Keratinocyte (primary cell): ENCODE results near the gene PRELP. TPM values are rescaled to one million over a fixed set of nuclear protein-coding genes. Genes with fewer than 3 reads are reported as not detected.

Experiments
- DNase-seq: peaks from one replicate; pipeline ENCODE4 v3.0.0-alpha.2; 2011; ENCODE audit warnings: low read depth, missing footprints, low spot score
- FAIRE-seq: peaks from 2 replicates; lab custom pipeline; 2011; peaks lifted over from hg19 to GRCh38; lab: Jason Lieb, UNC
- H2AFZ ChIP-seq: 2 replicates; pipeline ENCODE4 v1.6.0; 2012; ENCODE audit warnings: low read length, control low read depth, inconsistent platforms; ENCODE audit not compliant: control insufficient read depth
- H3K27ac ChIP-seq: 2 replicates; pipeline ENCODE4 v1.5.1; 2011; ENCODE audit warnings: low read length; ENCODE audit not compliant: control insufficient read depth, insufficient read depth
- H3K27me3 ChIP-seq: 3 replicates; pipeline ENCODE4 v1.6.0; 2011; ENCODE audit warnings: low read length; ENCODE audit not compliant: control insufficient read depth, insufficient read depth; ENCODE audit errors: extremely low read depth
- H3K36me3 ChIP-seq, 2 experiments: 2 replicates in 1 of 2; 3 replicates in 1 of 2; pipeline ENCODE4 v1.5.1; 2011; ENCODE audit warnings: low read length in 2 of 2, mild to moderate bottlenecking in 1 of 2; ENCODE audit not compliant: control insufficient read depth in 2 of 2, insufficient read depth in 2 of 2; ENCODE audit errors: extremely low read depth in 1 of 2
- H3K4me1 ChIP-seq: 3 replicates; pipeline ENCODE4 v1.5.1; 2011; ENCODE audit warnings: low read length; ENCODE audit not compliant: control insufficient read depth, insufficient read depth; ENCODE audit errors: extremely low read depth
- H3K4me2 ChIP-seq: 3 replicates; pipeline ENCODE4 v1.6.0; 2011; ENCODE audit warnings: low read depth, low read length; ENCODE audit not compliant: control insufficient read depth, insufficient read depth; ENCODE audit errors: extremely low read depth
- H3K4me3 ChIP-seq, 3 experiments: fragments of 200-600 bp in 1 of 3; sonication (generic) in 1 of 3; 2 replicates in 2 of 3; 3 replicates in 1 of 3; pipeline ENCODE4 v1.5.1; 2011 to 2016; ENCODE audit warnings: low read length in 3 of 3, mild to moderate bottlenecking in 3 of 3, control low read depth in 2 of 3, inconsistent platforms in 1 of 3, low read depth in 1 of 3, mixed read lengths in 1 of 3, mixed run types in 1 of 3, moderate library complexity in 1 of 3; ENCODE audit not compliant: control insufficient read depth in 2 of 3, insufficient read depth in 2 of 3; ENCODE audit errors: extremely low read depth in 1 of 3
- H3K79me2 ChIP-seq: 2 replicates; pipeline ENCODE4 v1.6.0; 2012; ENCODE audit warnings: low read length; ENCODE audit not compliant: control insufficient read depth, insufficient read depth
- H3K9ac ChIP-seq: 3 replicates; pipeline ENCODE4 v1.6.0; 2011; ENCODE audit warnings: low read length; ENCODE audit not compliant: control insufficient read depth, insufficient read depth; ENCODE audit errors: extremely low read depth
- H3K9me1 ChIP-seq: 3 replicates; pipeline ENCODE4 v1.6.0; 2011; ENCODE audit warnings: low read length; ENCODE audit not compliant: control insufficient read depth, insufficient read depth; ENCODE audit errors: extremely low read depth
- H3K9me3 ChIP-seq: 2 replicates; pipeline ENCODE4 v1.5.1; 2012; ENCODE audit warnings: low read depth, low read length; ENCODE audit not compliant: control insufficient read depth
- H4K20me1 ChIP-seq: 3 replicates; pipeline ENCODE4 v1.6.0; 2011; ENCODE audit warnings: low read length; ENCODE audit not compliant: control insufficient read depth, insufficient read depth; ENCODE audit errors: extremely low read depth
- EZH2 ChIP-seq: IDR thresholded peaks from one replicate; pipeline ENCODE4 v1.6.1; 2012; ENCODE audit warnings: inconsistent platforms, mild to moderate bottlenecking, low read length, moderate library complexity
- dilution Hi-C: fragments of 300-500 bp; cut with MboI; formaldehyde crosslinking; loops from one replicate; pipeline ENCODE4 v1.7.0; 2020; ENCODE audit warnings: low sequenced_read_pairs; ENCODE audit not compliant: extremely low pct_ligation_motif_present
- polyA plus RNA-seq, 5 experiments: library from polyadenylated mRNA; depleted of rRNA in 3 of 5; stranded (reverse) in 3 of 5; stranded (forward) in 1 of 5; unstranded in 1 of 5; fragments of >200 nt; gene quantifications; 1 replicate in 1 of 5; 2 replicates in 3 of 5; 3 replicates in 1 of 5; pipeline versions ENCODE4 v1.2.1 to v1.2.3, GENCODE V29; 2011 to 2012; ENCODE audit warnings: missing spikeins in 2 of 5, low read depth in 1 of 5, low replicate concordance in 1 of 5
- TF ChIP-seq, protein P1 (sequence below), 3 experiments: IDR thresholded peaks in 1 of 3; conservative IDR thresholded peaks in 1 of 3; optimal IDR thresholded peaks in 1 of 3; 2 replicates in 2 of 3; 3 replicates in 1 of 3; pipeline versions ENCODE3 to v1.5.1; 2011; ENCODE audit warnings: low read length in 3 of 3, mild to moderate bottlenecking in 3 of 3, moderate library complexity in 2 of 3, control low read depth in 1 of 3, inconsistent platforms in 1 of 3; ENCODE audit not compliant: insufficient read depth in 2 of 3; ENCODE audit errors: extremely low read depth in 1 of 3

Gene PRELP
- polyA plus RNA-seq, 1 donor (not counting 4 experiments of a cell fraction or from before 2014, with no cell fraction given): 0.01 TPM

- DNase-seq: no peak
- Histone ChIP-seq H2AFZ (no peak overlapping the region), H3K4me2 (no peak overlapping the region), H3K4me1 (peaks cover 5% of the 10 kb centered on the region), H3K9me3 (no peaks in the 10 kb centered on the region), H3K9ac (no peak overlapping the region), H3K9me1 (no peaks in the 10 kb centered on the region), H3K36me3 (no peaks in the 10 kb centered on the region), H4K20me1 (no peaks in the 10 kb centered on the region), H3K27me3 (peaks cover 12% of the 10 kb centered on the region), H3K27ac (no peak overlapping the region), H3K4me3 (no peak overlapping the region), H3K79me2 (no peaks in the 10 kb centered on the region)
- FAIRE-seq: no peak
- TF ChIP-seq, protein P1, sequence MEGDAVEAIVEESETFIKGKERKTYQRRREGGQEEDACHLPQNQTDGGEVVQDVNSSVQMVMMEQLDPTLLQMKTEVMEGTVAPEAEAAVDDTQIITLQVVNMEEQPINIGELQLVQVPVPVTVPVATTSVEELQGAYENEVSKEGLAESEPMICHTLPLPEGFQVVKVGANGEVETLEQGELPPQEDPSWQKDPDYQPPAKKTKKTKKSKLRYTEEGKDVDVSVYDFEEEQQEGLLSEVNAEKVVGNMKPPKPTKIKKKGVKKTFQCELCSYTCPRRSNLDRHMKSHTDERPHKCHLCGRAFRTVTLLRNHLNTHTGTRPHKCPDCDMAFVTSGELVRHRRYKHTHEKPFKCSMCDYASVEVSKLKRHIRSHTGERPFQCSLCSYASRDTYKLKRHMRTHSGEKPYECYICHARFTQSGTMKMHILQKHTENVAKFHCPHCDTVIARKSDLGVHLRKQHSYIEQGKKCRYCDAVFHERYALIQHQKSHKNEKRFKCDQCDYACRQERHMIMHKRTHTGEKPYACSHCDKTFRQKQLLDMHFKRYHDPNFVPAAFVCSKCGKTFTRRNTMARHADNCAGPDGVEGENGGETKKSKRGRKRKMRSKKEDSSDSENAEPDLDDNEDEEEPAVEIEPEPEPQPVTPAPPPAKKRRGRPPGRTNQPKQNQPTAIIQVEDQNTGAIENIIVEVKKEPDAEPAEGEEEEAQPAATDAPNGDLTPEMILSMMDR (optimal IDR thresholded peaks at IDR 0.05 in 1 of 3, IDR thresholded peaks at IDR 0.05 in 1 of 3, conservative IDR thresholded peaks at IDR 0.05 in 1 of 3; ENCODE audit: extremely low read depth in 1 of 3, insufficient read depth in 2 of 3, low read length in 3 of 3): no peak
- no peak for TF ChIP-seq EZH2
- dilution Hi-C loops: loop anchor here (25.0 kb wide), 1 partner anchor 97 kb away; the partner anchor contains the start of gene FMOD
Measured at GRCh38 chr1:203459671-203460201, 15.9 kb upstream of the PRELP start.

- DNase-seq (no peak), FAIRE-seq (no peak)
- TF ChIP-seq, protein P1 (optimal IDR thresholded peaks at IDR 0.05 in 1 of 3, IDR thresholded peaks at IDR 0.05 in 1 of 3, conservative IDR thresholded peaks at IDR 0.05 in 1 of 3; ENCODE audit: extremely low read depth in 1 of 3, insufficient read depth in 2 of 3, low read length in 3 of 3): no peak
- no peak for TF ChIP-seq EZH2
- Histone ChIP-seq H3K9me3 (no peaks in the 10 kb centered on the region), H3K27me3 (peaks cover 12% of the 10 kb centered on the region), H3K4me1 (peaks cover 5% of the 10 kb centered on the region), H3K4me3 (no peak overlapping the region), H3K27ac (no peak overlapping the region), H3K36me3 (no peaks in the 10 kb centered on the region), H3K4me2 (no peak overlapping the region), H2AFZ (no peak overlapping the region), H3K9me1 (no peaks in the 10 kb centered on the region), H4K20me1 (no peaks in the 10 kb centered on the region), H3K9ac (no peak overlapping the region), H3K79me2 (no peaks in the 10 kb centered on the region)
- dilution Hi-C loops: loop anchor here (25.0 kb wide), 1 partner anchor 99 kb away; the partner anchor contains the start of gene FMOD
Measured at GRCh38 chr1:203461717-203462116, 13.9 kb upstream of the PRELP start.
